Peyer's patch (tissue), 4 donors: ENCODE data around the gene FAM234B.

Experiments used
- POLR2A ChIP-seq, 2 donors: fragments of 450-650 bp; IDR thresholded peaks; one replicate each; pipeline ENCODE4 v1.5.1; 2017; ENCODE audit warnings: antibody characterized with exemption in 2 of 2, mild to moderate bottlenecking in 2 of 2, moderate library complexity in 2 of 2
- TF ChIP-seq, protein P1 (sequence below), 6 experiments: fragments of 450-650 bp in 4 of 6; fragments of 200-600 bp in 2 of 6; sonication (generic) in 1 of 6; IDR thresholded peaks; one replicate each; pipeline ENCODE4 v1.5.1; 2017 to 2019; ENCODE audit warnings: antibody characterized with exemption in 6 of 6, mild to moderate bottlenecking in 3 of 6, moderate library complexity in 1 of 6

DNA sequence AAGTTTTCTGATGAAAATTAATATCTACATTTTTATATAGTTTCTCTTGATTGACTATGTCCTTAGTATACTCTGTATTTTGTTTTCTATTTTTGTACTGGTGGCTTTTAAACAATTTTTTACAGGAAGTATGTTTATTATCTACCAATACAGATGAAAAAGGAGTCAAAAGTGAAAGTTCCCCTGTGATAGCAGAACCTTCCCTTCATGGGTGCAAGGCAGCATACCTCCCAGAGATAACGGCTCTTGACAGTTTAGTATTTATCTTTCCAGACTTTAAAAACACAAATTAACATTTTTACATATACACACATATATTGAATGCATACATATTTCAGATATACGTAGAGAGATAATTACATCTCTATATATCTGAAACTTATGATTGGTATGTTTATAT lies 17.1 kb upstream of the FAM234B start:
- TF ChIP-seq, protein P1, sequence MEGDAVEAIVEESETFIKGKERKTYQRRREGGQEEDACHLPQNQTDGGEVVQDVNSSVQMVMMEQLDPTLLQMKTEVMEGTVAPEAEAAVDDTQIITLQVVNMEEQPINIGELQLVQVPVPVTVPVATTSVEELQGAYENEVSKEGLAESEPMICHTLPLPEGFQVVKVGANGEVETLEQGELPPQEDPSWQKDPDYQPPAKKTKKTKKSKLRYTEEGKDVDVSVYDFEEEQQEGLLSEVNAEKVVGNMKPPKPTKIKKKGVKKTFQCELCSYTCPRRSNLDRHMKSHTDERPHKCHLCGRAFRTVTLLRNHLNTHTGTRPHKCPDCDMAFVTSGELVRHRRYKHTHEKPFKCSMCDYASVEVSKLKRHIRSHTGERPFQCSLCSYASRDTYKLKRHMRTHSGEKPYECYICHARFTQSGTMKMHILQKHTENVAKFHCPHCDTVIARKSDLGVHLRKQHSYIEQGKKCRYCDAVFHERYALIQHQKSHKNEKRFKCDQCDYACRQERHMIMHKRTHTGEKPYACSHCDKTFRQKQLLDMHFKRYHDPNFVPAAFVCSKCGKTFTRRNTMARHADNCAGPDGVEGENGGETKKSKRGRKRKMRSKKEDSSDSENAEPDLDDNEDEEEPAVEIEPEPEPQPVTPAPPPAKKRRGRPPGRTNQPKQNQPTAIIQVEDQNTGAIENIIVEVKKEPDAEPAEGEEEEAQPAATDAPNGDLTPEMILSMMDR (IDR thresholded peaks at IDR 0.05): no peak
- TF ChIP-seq POLR2A (IDR thresholded peaks at IDR 0.05): no peak
